ENCODE measurements around the gene BSN.

Gene BSN

DNA sequence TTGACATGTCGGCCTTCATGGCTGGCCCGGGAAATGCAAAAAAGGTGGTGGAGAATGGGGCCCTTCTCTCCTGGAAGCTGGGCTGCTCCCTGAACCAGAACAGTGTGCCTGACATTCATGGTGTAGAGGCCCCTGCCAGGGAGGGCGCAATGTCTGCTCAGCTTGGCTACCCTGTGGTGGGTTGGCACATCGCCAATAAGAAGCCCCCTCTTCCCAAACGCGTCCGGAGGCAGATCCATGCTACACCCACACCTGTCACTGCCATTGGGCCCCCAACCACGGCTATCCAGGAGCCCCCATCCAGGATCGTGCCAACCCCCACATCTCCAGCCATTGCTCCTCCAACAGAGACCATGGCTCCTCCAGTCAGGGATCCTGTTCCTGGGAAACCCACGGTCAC lies 23.1 kb upstream of the BSN start:
- TF ChIP-seq EZH2 (IDR thresholded peaks at IDR 0.05; ENCODE audit: borderline replicate concordance, low read length), result no peak
- TF ChIP-seq, protein P1, sequence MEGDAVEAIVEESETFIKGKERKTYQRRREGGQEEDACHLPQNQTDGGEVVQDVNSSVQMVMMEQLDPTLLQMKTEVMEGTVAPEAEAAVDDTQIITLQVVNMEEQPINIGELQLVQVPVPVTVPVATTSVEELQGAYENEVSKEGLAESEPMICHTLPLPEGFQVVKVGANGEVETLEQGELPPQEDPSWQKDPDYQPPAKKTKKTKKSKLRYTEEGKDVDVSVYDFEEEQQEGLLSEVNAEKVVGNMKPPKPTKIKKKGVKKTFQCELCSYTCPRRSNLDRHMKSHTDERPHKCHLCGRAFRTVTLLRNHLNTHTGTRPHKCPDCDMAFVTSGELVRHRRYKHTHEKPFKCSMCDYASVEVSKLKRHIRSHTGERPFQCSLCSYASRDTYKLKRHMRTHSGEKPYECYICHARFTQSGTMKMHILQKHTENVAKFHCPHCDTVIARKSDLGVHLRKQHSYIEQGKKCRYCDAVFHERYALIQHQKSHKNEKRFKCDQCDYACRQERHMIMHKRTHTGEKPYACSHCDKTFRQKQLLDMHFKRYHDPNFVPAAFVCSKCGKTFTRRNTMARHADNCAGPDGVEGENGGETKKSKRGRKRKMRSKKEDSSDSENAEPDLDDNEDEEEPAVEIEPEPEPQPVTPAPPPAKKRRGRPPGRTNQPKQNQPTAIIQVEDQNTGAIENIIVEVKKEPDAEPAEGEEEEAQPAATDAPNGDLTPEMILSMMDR (IDR thresholded peaks at IDR 0.05; ENCODE audit: low read length), result no peak
- Histone ChIP-seq H3K4me3 (ENCODE audit: low read depth, low read length, poor library complexity, severe bottlenecking) (no peak overlapping the region), H3K79me2 (ENCODE audit: insufficient read depth, low read length) (no peaks in the 10 kb centered on the region), H3K4me2 (ENCODE audit: low read length) (no peak overlapping the region), H3K9me3 (ENCODE audit: low read length) (no peaks in the 10 kb centered on the region), H2AFZ (ENCODE audit: low read length) (no peak overlapping the region), H3F3A (ENCODE audit: insufficient read depth, low read length) (no peaks in the 10 kb centered on the region), H3K27ac (ENCODE audit: low read depth, low read length, poor library complexity, severe bottlenecking) (no peak overlapping the region), H3K36me3 (ENCODE audit: insufficient read depth, low read length) (peaks cover 31% of the 10 kb centered on the region), H3K27me3 (ENCODE audit: insufficient read depth, low read length) (no peaks in the 10 kb centered on the region), H3K9ac (ENCODE audit: low read length) (no peak overlapping the region), H4K20me1 (ENCODE audit: insufficient read depth, low read length) (no peaks in the 10 kb centered on the region), H3K9me2 (ENCODE audit: low read depth, low read length) (no peaks in the 10 kb centered on the region), H3K4me1 (ENCODE audit: insufficient read depth, low read length, severe bottlenecking) (no peaks in the 10 kb centered on the region)

DNA sequence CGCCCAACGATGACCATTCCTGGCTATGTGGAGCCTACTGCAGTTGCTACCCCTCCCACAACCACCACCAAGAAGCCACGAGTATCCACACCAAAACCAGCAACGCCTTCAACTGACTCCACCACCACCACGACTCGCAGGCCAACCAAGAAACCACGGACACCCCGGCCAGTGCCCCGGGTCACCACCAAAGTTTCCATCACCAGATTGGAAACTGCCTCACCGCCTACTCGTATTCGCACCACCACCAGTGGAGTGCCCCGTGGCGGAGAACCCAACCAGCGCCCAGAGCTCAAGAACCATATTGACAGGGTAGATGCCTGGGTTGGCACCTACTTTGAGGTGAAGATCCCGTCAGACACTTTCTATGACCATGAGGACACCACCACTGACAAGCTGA lies 22.6 kb upstream of the BSN start:
- Histone ChIP-seq H3K4me1 (ENCODE audit: insufficient read depth, low read length, severe bottlenecking) (no peaks in the 10 kb centered on the region), H2AFZ (ENCODE audit: low read length) (no peak overlapping the region), H3K27ac (ENCODE audit: low read depth, low read length, poor library complexity, severe bottlenecking) (no peak overlapping the region), H3K27me3 (ENCODE audit: insufficient read depth, low read length) (no peaks in the 10 kb centered on the region), H3K36me3 (ENCODE audit: insufficient read depth, low read length) (peaks cover 31% of the 10 kb centered on the region), H3K9ac (ENCODE audit: low read length) (no peak overlapping the region), H3K9me2 (ENCODE audit: low read depth, low read length) (no peaks in the 10 kb centered on the region), H3K9me3 (ENCODE audit: low read length) (no peaks in the 10 kb centered on the region), H3K4me2 (ENCODE audit: low read length) (no peak overlapping the region), H4K20me1 (ENCODE audit: insufficient read depth, low read length) (no peaks in the 10 kb centered on the region), H3K79me2 (ENCODE audit: insufficient read depth, low read length) (no peaks in the 10 kb centered on the region), H3K4me3 (ENCODE audit: low read depth, low read length, poor library complexity, severe bottlenecking) (no peak overlapping the region), H3F3A (ENCODE audit: insufficient read depth, low read length) (no peaks in the 10 kb centered on the region)
- TF ChIP-seq, protein P1 (IDR thresholded peaks at IDR 0.05; ENCODE audit: low read length), result no peak
- no peak for TF ChIP-seq EZH2 (IDR thresholded peaks at IDR 0.05; ENCODE audit: borderline replicate concordance, low read length)

DNA sequence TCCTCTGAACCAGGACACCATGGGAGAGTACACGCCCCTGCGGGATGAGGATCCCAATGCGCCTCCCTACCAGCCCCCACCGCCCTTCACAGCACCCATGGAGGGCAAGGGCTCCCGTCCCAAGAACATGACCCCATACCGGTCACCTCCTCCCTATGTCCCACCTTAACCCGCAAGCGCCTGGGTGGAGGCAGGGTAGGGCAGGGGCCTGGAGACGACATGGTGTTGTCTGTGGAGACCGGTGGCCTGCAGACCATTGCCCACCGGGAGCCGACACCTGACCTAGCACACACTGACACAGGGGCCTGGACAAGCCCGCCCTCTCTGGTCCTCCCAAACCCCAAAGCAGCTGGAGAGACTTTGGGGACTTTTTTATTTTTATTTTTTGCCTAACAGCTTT lies 21.2 kb upstream of the BSN start:
- Histone ChIP-seq H3K36me3 (ENCODE audit: insufficient read depth, low read length) (peaks cover 31% of the 10 kb centered on the region), H3K4me1 (ENCODE audit: insufficient read depth, low read length, severe bottlenecking) (no peaks in the 10 kb centered on the region), H3K27ac (ENCODE audit: low read depth, low read length, poor library complexity, severe bottlenecking) (no peak overlapping the region), H3K4me2 (ENCODE audit: low read length) (no peak overlapping the region), H3K9ac (ENCODE audit: low read length) (no peak overlapping the region), H4K20me1 (ENCODE audit: insufficient read depth, low read length) (no peaks in the 10 kb centered on the region), H2AFZ (ENCODE audit: low read length) (no peak overlapping the region), H3K9me2 (ENCODE audit: low read depth, low read length) (no peaks in the 10 kb centered on the region), H3F3A (ENCODE audit: insufficient read depth, low read length) (no peaks in the 10 kb centered on the region), H3K27me3 (ENCODE audit: insufficient read depth, low read length) (no peaks in the 10 kb centered on the region), H3K9me3 (ENCODE audit: low read length) (no peaks in the 10 kb centered on the region), H3K79me2 (ENCODE audit: insufficient read depth, low read length) (no peaks in the 10 kb centered on the region), H3K4me3 (ENCODE audit: low read depth, low read length, poor library complexity, severe bottlenecking) (no peak overlapping the region)
- TF ChIP-seq, protein P1 (IDR thresholded peaks at IDR 0.05; ENCODE audit: low read length), result no peak
- no peak for TF ChIP-seq EZH2 (IDR thresholded peaks at IDR 0.05; ENCODE audit: borderline replicate concordance, low read length)

All from OCI-LY1 (cell line).